Measurements from ENCODE around the gene MYOT. TPM values are rescaled to one million over a fixed set of nuclear protein-coding genes. Genes with fewer than 3 reads are reported as not detected.

The MYOT gene
- total and polyA plus RNA-seq, 2 of the 4 experiments (the other 2 are of a cell fraction): not detected

- H3K18ac ChIP-seq (ENCODE audit: low read depth, low read length): no peak overlapping the region
- H3K27me3 ChIP-seq (ENCODE audit: control insufficient read depth, insufficient read depth, low read length): no peaks in the 10 kb centered on the region
- no TSS peak for BruUV-seq (replicated peaks)
- no CpG with 5 or more reads among the region's 2 CpGs for WGBS, 2 experiments (ENCODE audit: extremely low coverage in 2 of 2, insufficient read length in 1 of 2)
- no peaks in the 10 kb centered on the region for H3K79me1 ChIP-seq (ENCODE audit: low read depth in 1 of 2, low read length in 2 of 2)
- no peak overlapping the region for H3K4ac ChIP-seq (ENCODE audit: low read depth, low read length)
- intact Hi-C loops (cut with micrococcal nuclease) (no loop called here), in situ Hi-C loops (cut with MboI; ENCODE audit: low sequenced_read_pairs) (no loop called here), dilution Hi-C loops (cut with HindIII; ENCODE audit: low sequenced_read_pairs, unreplicated experiment) (no loop called here)
- H4K8ac ChIP-seq (ENCODE audit: low read depth in 2 of 2, low read length in 2 of 2): no peak overlapping the region
- H3K4me3 ChIP-seq (ENCODE audit: insufficient read depth, low read depth, low read length): no peak overlapping the region
- H4K91ac ChIP-seq (ENCODE audit: insufficient read depth, low read depth, low read length): no peak overlapping the region
- no peaks in the 10 kb centered on the region for H3K4me1 ChIP-seq (ENCODE audit: control insufficient read depth, insufficient read depth, low read length)
- no peak overlapping the region for H2BK20ac ChIP-seq (ENCODE audit: low read depth, low read length)
- H3K9me3 ChIP-seq (ENCODE audit: control insufficient read depth, insufficient read depth, low read length): peaks cover 4% of the 10 kb centered on the region
- no peak overlapping the region for H4K5ac ChIP-seq (ENCODE audit: low read depth, low read length)
- H2AK5ac ChIP-seq (ENCODE audit: low read depth, low read length): no peak overlapping the region
- no peak overlapping the region for H3K23ac ChIP-seq (ENCODE audit: low read depth, low read length)
- no peak overlapping the region for H2BK15ac ChIP-seq (ENCODE audit: low read depth, low read length)
- TF ChIP-seq ELK1 (IDR thresholded peaks at IDR 0.05; ENCODE audit: borderline replicate concordance, low read depth, low read length) (no peak), RAD21 (IDR thresholded peaks at IDR 0.05; ENCODE audit: low read length) (no peak), POLR2A (IDR thresholded peaks at IDR 0.05; ENCODE audit: low read depth, low read length) (no peak), CEBPB (IDR thresholded peaks at IDR 0.05; ENCODE audit: low read depth, low read length) (no peak), CTCF (conservative IDR thresholded peaks at IDR 0.05; ENCODE audit: low read depth, low read length) (no peak), CHD1 (IDR thresholded peaks at IDR 0.05; ENCODE audit: low read depth, low read length) (no peak), RCOR1 (IDR thresholded peaks at IDR 0.05; ENCODE audit: insufficient replicate concordance, low read length) (no peak), NFE2L2 (IDR thresholded peaks at IDR 0.05; ENCODE audit: low read depth, low read length) (no peak), MAZ (IDR thresholded peaks at IDR 0.05; ENCODE audit: borderline replicate concordance, low read depth, low read length) (no peak), USF2 (IDR thresholded peaks at IDR 0.05; ENCODE audit: low read depth, low read length) (no peak), SMC3 (IDR thresholded peaks at IDR 0.05; ENCODE audit: low read depth, low read length) (no peak), FOS (IDR thresholded peaks at IDR 0.05; ENCODE audit: low read depth, low read length) (no peak), MXI1 (IDR thresholded peaks at IDR 0.05; ENCODE audit: borderline replicate concordance, low read depth, low read length) (no peak), RFX5 (IDR thresholded peaks at IDR 0.05; ENCODE audit: low read depth, low read length) (no peak), MAFK (IDR thresholded peaks at IDR 0.05; ENCODE audit: low read depth, low read length) (no peak), BHLHE40 (IDR thresholded peaks at IDR 0.05; ENCODE audit: low read depth, low read length) (no peak)
- ChIA-PET CTCF (no interaction called here), POLR2A (ENCODE audit: unreplicated experiment) (no interaction called here)
- DNase-seq (no peak), ATAC-seq (ENCODE audit: low read depth) (no peak)
- no peak overlapping the region for H3K9ac ChIP-seq (ENCODE audit: low read depth, low read length)
- H3K27ac ChIP-seq (ENCODE audit: insufficient read depth, low read length): no peak overlapping the region
- H2AK9ac ChIP-seq (replicated peaks; ENCODE audit: low read depth, low read length, poor library complexity): no peak overlapping the region
- H3K4me2 ChIP-seq (ENCODE audit: low read depth, low read length): no peak overlapping the region
- H3K56ac ChIP-seq (ENCODE audit: extremely low read depth, insufficient read depth, low read length): no peak overlapping the region
- no peak overlapping the region for H3K14ac ChIP-seq (replicated peaks; ENCODE audit: low read depth, low read length)
- H3K9me1 ChIP-seq (ENCODE audit: insufficient read depth, low read length): no peaks in the 10 kb centered on the region
- H4K20me1 ChIP-seq (ENCODE audit: insufficient read depth, low read length): no peaks in the 10 kb centered on the region
- no peak overlapping the region for H2BK5ac ChIP-seq (ENCODE audit: low read depth, low read length, poor library complexity, severe bottlenecking)
- no peak overlapping the region for H2BK120ac ChIP-seq (ENCODE audit: low read depth, low read length)
- no peaks in the 10 kb centered on the region for H3K36me3 ChIP-seq (ENCODE audit: control insufficient read depth, insufficient read depth, low read length)
- no peak overlapping the region for H2AFZ ChIP-seq (replicated peaks; ENCODE audit: low read length, poor library complexity)
Observed at GRCh38 chr5:137914758-137915157, 47.1 kb downstream of the MYOT start.
